ENCODE data around the gene ZBP1. TPM values are rescaled to one million over a fixed set of nuclear protein-coding genes. Genes with fewer than 3 reads are reported as not detected.

ZBP1 gene
- total RNA-seq, 1 experiment from 2014 or later: not detected

DNA sequence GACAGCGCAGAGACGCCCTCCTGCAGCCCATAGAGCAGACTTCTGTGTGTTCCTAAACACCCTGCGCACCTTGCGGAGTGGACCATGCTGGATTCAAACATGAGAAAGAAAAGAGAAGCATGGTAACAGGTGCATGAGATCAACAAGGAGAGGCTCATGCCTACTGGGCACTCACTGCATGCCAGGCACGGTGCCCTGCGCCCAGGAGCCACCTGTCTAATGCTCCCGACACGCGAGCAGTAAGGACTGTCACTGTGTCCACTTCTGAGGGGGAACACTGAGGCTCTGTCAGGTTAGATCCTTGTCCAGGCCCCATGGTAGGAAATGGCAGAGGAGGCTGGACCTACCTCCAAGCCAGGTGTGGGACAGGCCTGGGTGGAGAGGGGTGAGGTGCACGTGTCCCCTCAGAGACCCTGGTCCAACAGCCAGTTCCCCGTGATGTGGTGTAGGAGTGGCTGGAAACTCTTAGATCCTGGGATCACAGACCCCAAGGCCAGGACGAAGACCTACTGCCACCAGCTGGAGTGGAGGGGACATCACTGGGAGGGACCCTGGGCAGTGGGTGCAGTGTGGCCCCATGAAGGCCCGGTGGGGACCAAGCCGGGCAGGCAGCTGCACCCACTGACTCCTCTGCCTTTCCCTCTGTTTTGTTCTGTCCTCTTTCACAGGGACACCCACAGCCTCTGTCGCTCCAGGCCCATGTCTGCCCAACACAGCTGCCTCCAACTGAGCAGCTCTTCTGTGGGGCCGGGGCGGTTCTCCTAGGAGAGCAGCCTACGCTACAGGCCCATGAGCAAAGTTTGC, 29.5 kb downstream of the ZBP1 start:
- no peaks in the 10 kb centered on the region for H4K20me1 ChIP-seq (ENCODE audit: insufficient read depth)
- CTCF ChIA-PET: no interaction called here

DNA sequence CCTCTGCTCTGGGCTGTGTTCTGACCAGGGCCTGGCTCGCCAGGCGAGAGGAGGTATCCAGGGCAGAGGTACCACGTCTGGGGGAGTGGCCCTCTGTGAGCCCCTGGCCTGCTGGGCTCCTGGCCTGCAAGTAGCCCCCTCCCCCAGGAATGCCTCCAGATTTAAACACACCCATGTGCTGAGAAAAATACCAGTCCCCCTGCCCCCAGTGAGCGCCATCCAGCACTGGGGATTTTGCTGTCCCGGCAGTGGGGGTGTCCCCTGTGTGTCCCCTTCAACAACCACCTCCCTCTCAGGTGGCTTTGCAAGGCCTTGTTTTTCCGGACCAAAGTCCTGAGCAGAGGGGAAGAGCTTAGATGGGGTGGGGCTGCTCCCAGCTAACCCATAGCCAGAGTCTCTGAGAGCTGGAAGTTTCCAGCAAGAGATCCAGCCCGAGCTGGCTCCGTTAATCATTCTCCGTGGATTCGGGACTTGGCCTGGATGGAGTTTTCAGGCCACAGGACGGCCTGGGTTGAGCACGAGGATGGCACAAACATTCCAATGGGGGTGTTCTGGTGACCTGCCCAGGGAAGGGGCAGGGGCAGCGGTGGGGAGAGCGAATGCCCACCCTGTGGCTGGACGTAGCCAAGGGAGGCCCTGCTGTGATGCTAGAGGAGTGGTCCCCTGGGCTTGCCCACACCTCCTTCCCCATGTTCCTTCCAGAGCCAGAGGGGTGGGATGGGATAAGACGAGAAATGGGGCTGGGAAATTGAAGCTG, 30.3 kb downstream of the ZBP1 start:
- Histone ChIP-seq H3K36me3 (ENCODE audit: control insufficient read depth in 1 of 2, insufficient read depth in 2 of 2, low read length in 2 of 2) (no peaks in the 10 kb centered on the region), H3K4me1 (ENCODE audit: control insufficient read depth in 1 of 2, insufficient read depth in 2 of 2, low read length in 2 of 2) (no peaks in the 10 kb centered on the region), H3K27ac (ENCODE audit: low read depth, low read length) (no peak overlapping the region), H3K9ac (ENCODE audit: low read length) (no peak overlapping the region), H3K4me3 (replicated peaks in 1 of 2; ENCODE audit: low read depth in 1 of 2, low read length in 2 of 2) (no peak overlapping the region), H3K9me3 (ENCODE audit: control insufficient read depth in 1 of 2, insufficient read depth in 1 of 2, low read depth in 1 of 2, low read length in 2 of 2) (no peaks in the 10 kb centered on the region), H4K20me1 (ENCODE audit: insufficient read depth) (no peaks in the 10 kb centered on the region), H3K9me2 (ENCODE audit: insufficient read depth) (no peaks in the 10 kb centered on the region), H2AFZ (ENCODE audit: low read depth, low read length, poor library complexity, severe bottlenecking) (no peak overlapping the region), H3K27me3 (ENCODE audit: insufficient read depth, low read length) (0 out of 2 replicates have a peak, but pooled peaks cover 4% of the 10 kb centered on the region), H3K79me2 (ENCODE audit: insufficient read depth, low read length) (no peaks in the 10 kb centered on the region), H3K4me2 (ENCODE audit: low read length) (no peak overlapping the region)
- CTCF ChIA-PET: no interaction called here
- RAD21 ChIA-PET (ENCODE audit: low non-redundant PET in 1 of 2, low total read pairs in 2 of 2, uncharacterized antibody in 2 of 2, unreplicated experiment in 2 of 2): no interaction called here
- intact Hi-C loops (cut with micrococcal nuclease): loop anchor here (10.0 kb wide), 3 partner anchors 205 to 1865 kb away; no protein-coding TSS in a partner anchor
- no TSS peak for BruUV-seq (replicated peaks)
- POLR2A ChIA-PET: no interaction called here
- DNase-seq (ENCODE audit: low read depth, low spot score) (no peak), ATAC-seq (no peak)
- no peak for TF ChIP-seq ELF1 (IDR thresholded peaks at IDR 0.05; ENCODE audit: borderline replicate concordance, low read depth)
- no peak for TF ChIP-seq TCF7L2 (IDR thresholded peaks at IDR 0.05; ENCODE audit: borderline replicate concordance, extremely low read depth, insufficient read depth, insufficient read length)
- TF ChIP-seq, protein P1, sequence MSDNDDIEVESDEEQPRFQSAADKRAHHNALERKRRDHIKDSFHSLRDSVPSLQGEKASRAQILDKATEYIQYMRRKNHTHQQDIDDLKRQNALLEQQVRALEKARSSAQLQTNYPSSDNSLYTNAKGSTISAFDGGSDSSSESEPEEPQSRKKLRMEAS (IDR thresholded peaks at IDR 0.05): no peak
- TF ChIP-seq SIN3A (IDR thresholded peaks at IDR 0.05; ENCODE audit: low read depth): no peak
- TF ChIP-seq FOSL1 (IDR thresholded peaks at IDR 0.05; ENCODE audit: low read depth): no peak
- no peak for TF ChIP-seq CEBPB (IDR thresholded peaks at IDR 0.05; ENCODE audit: low read depth)
- TF ChIP-seq EZH2 (IDR thresholded peaks at IDR 0.05): no peak
- no peak for TF ChIP-seq ZFX (IDR thresholded peaks at IDR 0.05)
- no peak for TF ChIP-seq EZH2phosphoT487 (IDR thresholded peaks at IDR 0.05; ENCODE audit: borderline replicate concordance)
- TF ChIP-seq POLR2A (IDR thresholded peaks at IDR 0.05; ENCODE audit: borderline replicate concordance, extremely low read depth, insufficient read depth, insufficient read length): no peak
- TF ChIP-seq, protein P2, sequence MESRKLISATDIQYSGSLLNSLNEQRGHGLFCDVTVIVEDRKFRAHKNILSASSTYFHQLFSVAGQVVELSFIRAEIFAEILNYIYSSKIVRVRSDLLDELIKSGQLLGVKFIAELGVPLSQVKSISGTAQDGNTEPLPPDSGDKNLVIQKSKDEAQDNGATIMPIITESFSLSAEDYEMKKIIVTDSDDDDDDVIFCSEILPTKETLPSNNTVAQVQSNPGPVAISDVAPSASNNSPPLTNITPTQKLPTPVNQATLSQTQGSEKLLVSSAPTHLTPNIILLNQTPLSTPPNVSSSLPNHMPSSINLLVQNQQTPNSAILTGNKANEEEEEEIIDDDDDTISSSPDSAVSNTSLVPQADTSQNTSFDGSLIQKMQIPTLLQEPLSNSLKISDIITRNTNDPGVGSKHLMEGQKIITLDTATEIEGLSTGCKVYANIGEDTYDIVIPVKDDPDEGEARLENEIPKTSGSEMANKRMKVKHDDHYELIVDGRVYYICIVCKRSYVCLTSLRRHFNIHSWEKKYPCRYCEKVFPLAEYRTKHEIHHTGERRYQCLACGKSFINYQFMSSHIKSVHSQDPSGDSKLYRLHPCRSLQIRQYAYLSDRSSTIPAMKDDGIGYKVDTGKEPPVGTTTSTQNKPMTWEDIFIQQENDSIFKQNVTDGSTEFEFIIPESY (IDR thresholded peaks at IDR 0.05; ENCODE audit: extremely low read depth, insufficient replicate concordance, low read length): no peak
- TF ChIP-seq SP1 (IDR thresholded peaks at IDR 0.05; ENCODE audit: low read depth): no peak

More for the DNA sequence above, 29.5 kb downstream of the ZBP1 start:
- Histone ChIP-seq H3K9ac (ENCODE audit: low read length) (no peak overlapping the region), H3K4me1 (ENCODE audit: control insufficient read depth in 1 of 2, insufficient read depth in 2 of 2, low read length in 2 of 2) (no peaks in the 10 kb centered on the region), H3K27ac (ENCODE audit: low read depth, low read length) (no peak overlapping the region), H3K9me2 (ENCODE audit: insufficient read depth) (no peaks in the 10 kb centered on the region), H3K27me3 (ENCODE audit: insufficient read depth, low read length) (0 out of 2 replicates have a peak, but pooled peaks cover 3% of the 10 kb centered on the region), H3K4me2 (ENCODE audit: low read length) (no peak overlapping the region), H3K9me3 (ENCODE audit: control insufficient read depth in 1 of 2, insufficient read depth in 1 of 2, low read depth in 1 of 2, low read length in 2 of 2) (no peaks in the 10 kb centered on the region), H3K36me3 (ENCODE audit: control insufficient read depth in 1 of 2, insufficient read depth in 2 of 2, low read length in 2 of 2) (no peaks in the 10 kb centered on the region), H3K79me2 (ENCODE audit: insufficient read depth, low read length) (no peaks in the 10 kb centered on the region), H3K4me3 (replicated peaks in 1 of 2; ENCODE audit: low read depth in 1 of 2, low read length in 2 of 2) (no peak overlapping the region), H2AFZ (ENCODE audit: low read depth, low read length, poor library complexity, severe bottlenecking) (no peak overlapping the region)
- ATAC-seq (no peak), DNase-seq (ENCODE audit: low read depth, low spot score) (no peak)
- no peak for TF ChIP-seq FOSL1 (IDR thresholded peaks at IDR 0.05; ENCODE audit: low read depth)
- TF ChIP-seq, protein P1 (IDR thresholded peaks at IDR 0.05): no peak
- no peak for TF ChIP-seq ZFX (IDR thresholded peaks at IDR 0.05)
- no peak for TF ChIP-seq CEBPB (IDR thresholded peaks at IDR 0.05; ENCODE audit: low read depth)
- TF ChIP-seq RAD21 (IDR thresholded peaks at IDR 0.05; ENCODE audit: low read depth): no peak
- TF ChIP-seq, protein P3, sequence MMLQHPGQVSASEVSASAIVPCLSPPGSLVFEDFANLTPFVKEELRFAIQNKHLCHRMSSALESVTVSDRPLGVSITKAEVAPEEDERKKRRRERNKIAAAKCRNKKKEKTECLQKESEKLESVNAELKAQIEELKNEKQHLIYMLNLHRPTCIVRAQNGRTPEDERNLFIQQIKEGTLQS (IDR thresholded peaks at IDR 0.05): no peak
- TF ChIP-seq EGR1 (IDR thresholded peaks at IDR 0.05; ENCODE audit: low read depth): no peak
- no TSS peak for BruUV-seq (replicated peaks)
- POLR2A ChIA-PET: no interaction called here
- RAD21 ChIA-PET (ENCODE audit: low non-redundant PET in 1 of 2, low total read pairs in 2 of 2, uncharacterized antibody in 2 of 2, unreplicated experiment in 2 of 2): no interaction called here
- intact Hi-C loops (cut with micrococcal nuclease): loop anchor here (10.0 kb wide), 3 partner anchors 206 to 1864 kb away; no protein-coding TSS in a partner anchor

Data from HCT116 (cell line).